ENCODE results near the gene CDA. TPM values are rescaled to one million over a fixed set of nuclear protein-coding genes. Genes with fewer than 3 reads are reported as not detected.

The CDA gene
- total RNA-seq, 2 donors from 2014 or later = 1.3 to 24.3 TPM

DNA sequence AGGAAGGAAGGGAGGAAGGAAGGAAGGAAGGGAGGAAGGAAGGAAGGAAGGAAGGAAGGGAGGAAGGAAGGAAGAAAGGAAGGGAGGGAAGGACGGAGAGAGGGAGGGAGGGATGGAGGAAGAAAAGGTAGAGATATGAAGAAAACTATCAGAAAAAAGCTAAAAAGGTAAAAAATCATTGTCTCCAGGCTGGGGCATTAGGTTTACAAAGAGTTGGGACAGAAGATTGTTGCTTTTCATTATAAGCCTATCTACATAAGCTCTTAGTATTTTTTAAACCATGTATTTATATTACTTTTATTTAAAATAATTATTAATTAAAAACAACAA, 37.2 kb downstream of the CDA start:
- no peaks in the 10 kb centered on the region for H3K27me3 Mint-ChIP-seq (ENCODE audit: insufficient read depth)
- no peak for DNase-seq
- peaks cover 48% of the 10 kb centered on the region for H3K9me3 Mint-ChIP-seq
- Histone ChIP-seq H3K36me3 (ENCODE audit: control insufficient read depth, insufficient read depth, low read length) (no peaks in the 10 kb centered on the region), H3K4me1 (ENCODE audit: control insufficient read depth, insufficient read depth, low read length) (no peaks in the 10 kb centered on the region), H3K4me3 (ENCODE audit: low read length) (no peak overlapping the region), H3K9ac (ENCODE audit: extremely low read depth, low read length, poor library complexity, severe bottlenecking) (no peak overlapping the region), H3K27ac (ENCODE audit: low read depth, low read length) (no peak overlapping the region), H3K27me3 (ENCODE audit: control insufficient read depth, insufficient read depth, low read length, poor library complexity, severe bottlenecking) (no peaks in the 10 kb centered on the region), H3K9me3 (ENCODE audit: control insufficient read depth, low read length) (peaks cover 22% of the 10 kb centered on the region)
- H3K4me1 Mint-ChIP-seq = peaks cover 9% of the 10 kb centered on the region
- H3K27ac Mint-ChIP-seq = no peak overlapping the region
- peaks cover 10% of the 10 kb centered on the region for H3K36me3 Mint-ChIP-seq (ENCODE audit: low read depth)
- no peak overlapping the region for H3K4me3 Mint-ChIP-seq
- WGBS, 2 experiments (ENCODE audit: insufficient coverage in 1 of 2, insufficient read length in 1 of 2) = 80% methylated on average over 1 of the region's 1 CpG; no CpG with 5 or more reads in 1 of the 2 experiments
- TF ChIP-seq, protein P1, sequence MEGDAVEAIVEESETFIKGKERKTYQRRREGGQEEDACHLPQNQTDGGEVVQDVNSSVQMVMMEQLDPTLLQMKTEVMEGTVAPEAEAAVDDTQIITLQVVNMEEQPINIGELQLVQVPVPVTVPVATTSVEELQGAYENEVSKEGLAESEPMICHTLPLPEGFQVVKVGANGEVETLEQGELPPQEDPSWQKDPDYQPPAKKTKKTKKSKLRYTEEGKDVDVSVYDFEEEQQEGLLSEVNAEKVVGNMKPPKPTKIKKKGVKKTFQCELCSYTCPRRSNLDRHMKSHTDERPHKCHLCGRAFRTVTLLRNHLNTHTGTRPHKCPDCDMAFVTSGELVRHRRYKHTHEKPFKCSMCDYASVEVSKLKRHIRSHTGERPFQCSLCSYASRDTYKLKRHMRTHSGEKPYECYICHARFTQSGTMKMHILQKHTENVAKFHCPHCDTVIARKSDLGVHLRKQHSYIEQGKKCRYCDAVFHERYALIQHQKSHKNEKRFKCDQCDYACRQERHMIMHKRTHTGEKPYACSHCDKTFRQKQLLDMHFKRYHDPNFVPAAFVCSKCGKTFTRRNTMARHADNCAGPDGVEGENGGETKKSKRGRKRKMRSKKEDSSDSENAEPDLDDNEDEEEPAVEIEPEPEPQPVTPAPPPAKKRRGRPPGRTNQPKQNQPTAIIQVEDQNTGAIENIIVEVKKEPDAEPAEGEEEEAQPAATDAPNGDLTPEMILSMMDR (conservative IDR thresholded peaks at IDR 0.05) = no peak

GRCh38 chr1:20626524-20626923, 37.6 kb downstream of the CDA start:
- Mint-ChIP-seq H3K4me3 (no peak overlapping the region), H3K4me1 (peaks cover 9% of the 10 kb centered on the region)

DNA sequence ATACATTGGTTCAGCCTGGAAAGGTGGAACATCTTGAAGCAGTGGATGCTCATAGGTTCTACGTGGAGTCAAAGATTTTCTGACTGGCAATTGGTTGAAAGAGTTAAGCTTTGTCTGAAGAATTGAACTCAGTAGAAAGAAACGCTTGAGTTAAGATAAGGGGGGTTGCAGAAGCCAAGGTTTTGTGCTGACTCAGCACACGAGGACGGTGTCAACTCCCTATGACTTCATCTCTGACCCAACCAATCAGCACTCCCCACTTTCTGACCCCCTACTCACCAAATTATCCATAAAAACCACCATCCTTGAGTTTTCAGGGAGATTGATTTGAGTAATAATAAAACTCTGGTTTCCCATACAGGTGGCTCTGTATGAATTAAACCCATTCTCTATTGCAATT, 41.8 kb downstream of the CDA start:
- H3K27me3 Mint-ChIP-seq (ENCODE audit: insufficient read depth) = no peaks in the 10 kb centered on the region

More at GRCh38 chr1:20626524-20626923, 37.6 kb downstream of the CDA start:
- H3K9me3 ChIP-seq (ENCODE audit: control insufficient read depth, low read length) = peaks cover 22% of the 10 kb centered on the region
- H3K36me3 ChIP-seq (ENCODE audit: control insufficient read depth, insufficient read depth, low read length) = no peaks in the 10 kb centered on the region
- WGBS, 2 experiments (ENCODE audit: insufficient coverage in 1 of 2, insufficient read length in 1 of 2) = 100% methylated on average over 1 of the region's 1 CpG; no CpG with 5 or more reads in 1 of the 2 experiments
- DNase-seq = no peak
- Mint-ChIP-seq H3K27me3 (ENCODE audit: insufficient read depth) (no peaks in the 10 kb centered on the region), H3K9me3 (peaks cover 48% of the 10 kb centered on the region), H3K27ac (peak overlapping the region; percentile 74), H3K36me3 (ENCODE audit: low read depth) (peaks cover 10% of the 10 kb centered on the region)
- TF ChIP-seq, protein P1 (conservative IDR thresholded peaks at IDR 0.05) = no peak
- H3K4me3 ChIP-seq (ENCODE audit: low read length) = no peak overlapping the region
- no peaks in the 10 kb centered on the region for H3K27me3 ChIP-seq (ENCODE audit: control insufficient read depth, insufficient read depth, low read length, poor library complexity, severe bottlenecking)
- no peak overlapping the region for H3K27ac ChIP-seq (ENCODE audit: low read depth, low read length)
- no peaks in the 10 kb centered on the region for H3K4me1 ChIP-seq (ENCODE audit: control insufficient read depth, insufficient read depth, low read length)
- no peak overlapping the region for H3K9ac ChIP-seq (ENCODE audit: extremely low read depth, low read length, poor library complexity, severe bottlenecking)

More for the DNA sequence above, 41.8 kb downstream of the CDA start:
- Mint-ChIP-seq H3K9me3 (peaks cover 39% of the 10 kb centered on the region), H3K4me1 (peaks cover 5% of the 10 kb centered on the region), H3K27ac (no peak overlapping the region), H3K4me3 (no peak overlapping the region), H3K36me3 (ENCODE audit: low read depth) (peaks cover 10% of the 10 kb centered on the region)
- Histone ChIP-seq H3K27me3 (ENCODE audit: control insufficient read depth, insufficient read depth, low read length, poor library complexity, severe bottlenecking) (no peaks in the 10 kb centered on the region), H3K9ac (ENCODE audit: extremely low read depth, low read length, poor library complexity, severe bottlenecking) (no peak overlapping the region), H3K27ac (ENCODE audit: low read depth, low read length) (no peak overlapping the region), H3K4me3 (ENCODE audit: low read length) (no peak overlapping the region), H3K4me1 (ENCODE audit: control insufficient read depth, insufficient read depth, low read length) (no peaks in the 10 kb centered on the region), H3K9me3 (ENCODE audit: control insufficient read depth, low read length) (peaks cover 22% of the 10 kb centered on the region), H3K36me3 (ENCODE audit: control insufficient read depth, insufficient read depth, low read length) (no peaks in the 10 kb centered on the region)
- DNase-seq = no peak
- 75 to 93% methylated on average over 1 to 4 of the region's 4 CpGs for WGBS, 2 experiments (ENCODE audit: insufficient coverage in 1 of 2, insufficient read length in 1 of 2)
- TF ChIP-seq, protein P1 (conservative IDR thresholded peaks at IDR 0.05) = no peak

Measured in endodermal cell (in vitro differentiated cells).